Endothelial cell of umbilical vein (primary cell): ENCODE results near the gene ITGB8. TPM values are rescaled to one million over a fixed set of nuclear protein-coding genes. Genes with fewer than 3 reads are reported as not detected.

Experiments used
- BruUV-seq: library from RNA; stranded (reverse); fragments of 400-500 nt; replicated peaks from 2 replicates; lab custom pipeline; 2021; lab: Mats Ljungman, UMichigan
- CTCF ChIA-PET: fragments of 300-600, 350-600 bp; sonication (Branson Sonifier 250); formaldehyde crosslinking; loops from one replicate; lab custom pipeline; 2021; ENCODE audit warnings: antibody characterized with exemption, inconsistent platforms; lab: Charles Lee
- POLR2A ChIA-PET: fragments of 300-600, 350-600 bp; sonication (Branson Sonifier 250); formaldehyde crosslinking; loops from one replicate; lab custom pipeline; 2021; ENCODE audit warnings: antibody characterized with exemption, inconsistent platforms; lab: Charles Lee
- DNase-seq: peaks from one replicate; pipeline ENCODE4 v3.0.0-alpha.2; 2011; ENCODE audit warnings: low read depth, low spot score
- FAIRE-seq: peaks from 2 replicates; lab custom pipeline; 2011; peaks lifted over from hg19 to GRCh38; lab: Jason Lieb, UNC
- H2AFZ ChIP-seq: 2 replicates; pipeline ENCODE4 v1.6.0; 2012; ENCODE audit warnings: low read depth, low read length, control low read depth, inconsistent platforms
- H3K27ac ChIP-seq: 2 replicates; pipeline ENCODE4 v1.5.1; 2011; ENCODE audit warnings: low read depth, mild to moderate bottlenecking, control low read depth, low read length, moderate library complexity; ENCODE audit not compliant: insufficient read depth
- H3K27me3 ChIP-seq, 2 experiments: 2 replicates each; pipeline versions ENCODE4 v1.6.0 to v1.6.1; 2011; ENCODE audit warnings: low read length in 2 of 2, mixed read lengths in 1 of 2; ENCODE audit not compliant: control insufficient read depth in 2 of 2, insufficient read depth in 2 of 2
- H3K36me3 ChIP-seq, 2 experiments: 2 replicates in 1 of 2; 3 replicates in 1 of 2; pipeline ENCODE4 v1.5.1; 2011; ENCODE audit warnings: low read length in 2 of 2, mild to moderate bottlenecking in 1 of 2, moderate library complexity in 1 of 2; ENCODE audit not compliant: control insufficient read depth in 2 of 2, insufficient read depth in 2 of 2; ENCODE audit errors: extremely low read depth in 1 of 2
- H3K4me1 ChIP-seq: 3 replicates; pipeline ENCODE4 v1.5.1; 2011; ENCODE audit warnings: mild to moderate bottlenecking, low read length; ENCODE audit not compliant: control insufficient read depth, insufficient read depth; ENCODE audit errors: extremely low read depth
- H3K4me2 ChIP-seq: 2 replicates; pipeline ENCODE4 v1.6.1; 2011; ENCODE audit warnings: low read length, control low read depth, mixed read lengths; ENCODE audit not compliant: insufficient read depth
- H3K4me3 ChIP-seq, 3 experiments: fragments of 200-600 bp in 1 of 3; sonication (generic), shearing (Covaris generic) in 1 of 3; replicated peaks in 1 of 3; 2 replicates each; pipeline ENCODE4 v1.5.1; 2011 to 2016; ENCODE audit warnings: control low read depth in 3 of 3, low read length in 3 of 3, mild to moderate bottlenecking in 2 of 3, inconsistent platforms in 1 of 3, low read depth in 1 of 3, moderate library complexity in 1 of 3; ENCODE audit not compliant: insufficient read depth in 1 of 3
- H3K79me2 ChIP-seq: 2 replicates; pipeline ENCODE4 v1.6.0; 2012; ENCODE audit warnings: low read length, inconsistent platforms; ENCODE audit not compliant: control insufficient read depth, insufficient read depth
- H3K9ac ChIP-seq: replicated peaks from 2 replicates; pipeline ENCODE3; 2011; ENCODE audit warnings: low read length, control low read depth; ENCODE audit not compliant: insufficient read depth; ENCODE audit errors: extremely low read depth
- H3K9me1 ChIP-seq: replicated peaks from 3 replicates; pipeline ENCODE4 v1.6.0; 2011; ENCODE audit warnings: mild to moderate bottlenecking, low read length; ENCODE audit not compliant: control insufficient read depth, insufficient read depth; ENCODE audit errors: extremely low read depth
- H3K9me3 ChIP-seq: replicated peaks from 2 replicates; pipeline ENCODE4 v1.5.1; 2012; ENCODE audit warnings: low read length, inconsistent platforms; ENCODE audit not compliant: control insufficient read depth, insufficient read depth
- H4K20me1 ChIP-seq: replicated peaks from 2 replicates; pipeline ENCODE3; 2011; ENCODE audit warnings: mild to moderate bottlenecking, low read length; ENCODE audit not compliant: control insufficient read depth, insufficient read depth; ENCODE audit errors: extremely low read depth
- EZH2 ChIP-seq: IDR thresholded peaks from 2 replicates; pipeline ENCODE4 v1.6.1; 2012; ENCODE audit warnings: borderline replicate concordance, low read depth, mild to moderate bottlenecking, moderate library complexity, low read length, inconsistent platforms; ENCODE audit not compliant: severe bottlenecking
- JUN ChIP-seq: IDR thresholded peaks from 2 replicates; pipeline ENCODE4 v1.6.1; 2011; ENCODE audit warnings: borderline replicate concordance, low read depth; ENCODE audit not compliant: insufficient read length, insufficient read depth
- POLR2A ChIP-seq: IDR thresholded peaks from 2 replicates; pipeline ENCODE4 v1.6.1; 2012; ENCODE audit warnings: low read depth, mild to moderate bottlenecking, control low read depth, low read length
- dilution Hi-C: fragments of 300-500 bp; cut with MboI; formaldehyde crosslinking; loops from one replicate; pipeline ENCODE4 v1.15.0; 2019; ENCODE audit warnings: low sequenced_read_pairs; ENCODE audit not compliant: extremely low pct_ligation_motif_present
- intact Hi-C: fragments of 100-400 bp; cut with micrococcal nuclease; formaldehyde crosslinking; loops from one replicate; pipeline ENCODE4 v1.10.0; 2022
- polyA plus RNA-seq, 4 experiments: library from polyadenylated mRNA; depleted of rRNA in 3 of 4; stranded (reverse) in 3 of 4; unstranded in 1 of 4; fragments of >200 nt; gene quantifications; 2 replicates each; pipeline versions ENCODE4 v1.2.1 to v1.2.3, GENCODE V29; 2011 to 2012; ENCODE audit warnings: missing spikeins in 1 of 4
- total RNA-seq: library from RNA; stranded (reverse); gene quantifications from 2 replicates; pipeline ENCODE4 v1.2.3, GENCODE V29; 2021
- TF ChIP-seq, protein P1 (sequence below), 2 donors: IDR thresholded peaks; 1 replicate in 1 of 2; 2 replicates in 1 of 2; pipeline ENCODE4 v1.5.1; 2011; ENCODE audit warnings: low read length in 2 of 2, mild to moderate bottlenecking in 2 of 2, moderate library complexity in 2 of 2, control low read depth in 1 of 2, inconsistent platforms in 1 of 2, low read depth in 1 of 2; ENCODE audit not compliant: insufficient read depth in 1 of 2; ENCODE audit errors: extremely low read depth in 1 of 2

ITGB8 gene
- total and polyA plus RNA-seq, 2 donors (not counting 3 experiments of a cell fraction or from before 2014, with no cell fraction given), result 2.9 to 8.2 TPM

DNA sequence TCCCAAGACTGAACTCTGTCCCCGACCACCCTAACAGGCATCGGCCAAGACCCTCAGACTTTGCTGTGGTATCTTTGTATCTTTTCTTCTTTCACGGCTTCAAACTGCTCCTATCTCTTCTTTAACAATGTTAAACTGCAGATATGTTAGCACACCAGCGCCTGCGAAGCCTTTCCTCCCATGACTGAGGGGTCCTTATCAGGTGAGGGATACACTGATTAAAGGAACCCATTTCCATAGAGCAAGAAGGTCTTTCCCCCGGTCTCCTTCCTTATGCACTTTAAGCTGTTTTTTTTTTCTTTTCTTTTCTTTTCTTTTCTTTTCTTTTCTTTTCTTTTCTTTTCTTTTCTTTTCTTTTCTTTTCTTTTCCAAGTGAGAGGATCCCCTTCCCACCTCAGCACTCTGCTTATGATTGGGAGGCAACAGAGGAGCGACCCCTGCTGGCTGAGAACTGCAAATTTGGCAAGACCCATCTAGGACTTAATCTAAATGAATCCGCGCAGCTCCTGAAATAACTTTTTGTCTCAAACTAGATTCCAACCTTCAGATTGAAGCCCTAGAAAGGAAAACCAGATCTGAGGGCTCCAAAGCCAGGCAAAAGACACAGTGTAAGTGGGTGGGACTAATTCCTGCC, 109.9 kb downstream of the ITGB8 start:
- no peak overlapping the region for H3K27ac ChIP-seq
- ChIA-PET POLR2A (no interaction called here), CTCF (interaction anchor here (0.7 to 4.8 kb wide), 7 partner anchors 9 to 693 kb away, joined by 3 to 24 read pairs (median 3); partner anchors contain the start of gene ITGB8)
- H3K36me3 ChIP-seq, result no peaks in the 10 kb centered on the region
- H3K4me3 ChIP-seq, result no peak overlapping the region
- no peaks in the 10 kb centered on the region for H4K20me1 ChIP-seq
- H2AFZ ChIP-seq, result no peak overlapping the region
- no peaks in the 10 kb centered on the region for H3K9me1 ChIP-seq
- H3K9me3 ChIP-seq, result no peaks in the 10 kb centered on the region
- no TSS peak for BruUV-seq
- H3K4me1 ChIP-seq, result peaks cover 14% of the 10 kb centered on the region
- FAIRE-seq (no peak), DNase-seq (peak; percentile 40)
- H3K9ac ChIP-seq, result no peak overlapping the region
- no peak overlapping the region for H3K4me2 ChIP-seq
- no peak for TF ChIP-seq EZH2
- TF ChIP-seq, protein P1, sequence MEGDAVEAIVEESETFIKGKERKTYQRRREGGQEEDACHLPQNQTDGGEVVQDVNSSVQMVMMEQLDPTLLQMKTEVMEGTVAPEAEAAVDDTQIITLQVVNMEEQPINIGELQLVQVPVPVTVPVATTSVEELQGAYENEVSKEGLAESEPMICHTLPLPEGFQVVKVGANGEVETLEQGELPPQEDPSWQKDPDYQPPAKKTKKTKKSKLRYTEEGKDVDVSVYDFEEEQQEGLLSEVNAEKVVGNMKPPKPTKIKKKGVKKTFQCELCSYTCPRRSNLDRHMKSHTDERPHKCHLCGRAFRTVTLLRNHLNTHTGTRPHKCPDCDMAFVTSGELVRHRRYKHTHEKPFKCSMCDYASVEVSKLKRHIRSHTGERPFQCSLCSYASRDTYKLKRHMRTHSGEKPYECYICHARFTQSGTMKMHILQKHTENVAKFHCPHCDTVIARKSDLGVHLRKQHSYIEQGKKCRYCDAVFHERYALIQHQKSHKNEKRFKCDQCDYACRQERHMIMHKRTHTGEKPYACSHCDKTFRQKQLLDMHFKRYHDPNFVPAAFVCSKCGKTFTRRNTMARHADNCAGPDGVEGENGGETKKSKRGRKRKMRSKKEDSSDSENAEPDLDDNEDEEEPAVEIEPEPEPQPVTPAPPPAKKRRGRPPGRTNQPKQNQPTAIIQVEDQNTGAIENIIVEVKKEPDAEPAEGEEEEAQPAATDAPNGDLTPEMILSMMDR (IDR thresholded peaks at IDR 0.05; ENCODE audit: extremely low read depth in 1 of 2, insufficient read depth in 1 of 2, low read depth in 1 of 2, low read length in 2 of 2), result peak; percentile 28 to 33
- TF ChIP-seq POLR2A, result no peak
- TF ChIP-seq JUN, result no peak
- dilution Hi-C loops, result no loop called here
- no peaks in the 10 kb centered on the region for H3K27me3 ChIP-seq
- H3K79me2 ChIP-seq, result no peaks in the 10 kb centered on the region
- intact Hi-C loops, result loop anchor here (1.0 to 2.0 kb wide), 3 partner anchors 110 to 694 kb away; partner anchors contain the start of gene ITGB8

DNA sequence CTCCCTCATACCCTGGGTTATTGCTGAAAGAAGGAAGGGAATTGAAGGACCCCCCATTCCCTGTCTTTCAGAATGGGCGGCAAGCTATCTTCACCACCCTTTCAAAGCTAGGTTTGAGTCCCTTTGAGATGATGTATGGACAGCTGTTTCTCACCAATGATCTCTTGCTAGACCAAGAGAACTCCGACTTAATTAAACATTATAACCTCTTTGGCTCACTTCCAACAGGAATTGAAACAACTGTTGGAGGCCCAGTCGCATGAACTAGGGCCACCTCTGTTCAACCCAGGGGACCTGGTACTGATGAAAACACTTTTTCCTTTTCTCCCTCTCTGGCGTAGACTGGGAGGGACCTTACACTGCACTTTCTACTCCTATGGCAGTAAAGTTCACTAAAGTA, 110.6 kb downstream of the ITGB8 start:
- Histone ChIP-seq H4K20me1 (no peaks in the 10 kb centered on the region), H3K4me3 (no peak overlapping the region), H3K9me1 (no peaks in the 10 kb centered on the region), H3K79me2 (no peaks in the 10 kb centered on the region), H3K4me2 (no peak overlapping the region), H3K4me1 (peaks cover 14% of the 10 kb centered on the region), H2AFZ (peak overlapping the region; percentile 93), H3K36me3 (no peaks in the 10 kb centered on the region), H3K27ac (peak overlapping the region; percentile 51), H3K9me3 (no peaks in the 10 kb centered on the region), H3K27me3 (no peaks in the 10 kb centered on the region), H3K9ac (no peak overlapping the region)
- POLR2A ChIA-PET, result no interaction called here
- FAIRE-seq (no peak), DNase-seq (no peak)
- TSS peak; percentile 66 for BruUV-seq
- dilution Hi-C loops, result no loop called here
- no peak for TF ChIP-seq JUN
- intact Hi-C loops, result loop anchor here (1.0 to 2.0 kb wide), 3 partner anchors 111 to 695 kb away; partner anchors contain the start of gene ITGB8
- CTCF ChIA-PET, result interaction anchor here (0.9 to 4.8 kb wide), 4 partner anchors 10 to 694 kb away, joined by 3 to 24 read pairs (median 4); no protein-coding TSS in a partner anchor
